Suprapubic skin (tissue), 4 donors: Measurements from ENCODE around the gene PRKG2. TPM values are rescaled to one million over a fixed set of nuclear protein-coding genes. Genes with fewer than 3 reads are reported as not detected.

Source experiments
- DNase-seq, 2 donors: peaks; one replicate each; pipeline ENCODE4 v3.0.0-alpha.2; 2019; ENCODE audit warnings: low spot score in 2 of 2
- H3K27ac ChIP-seq: fragments of 200-600 bp; sonication (generic); one replicate; pipeline ENCODE4 v1.5.1; 2019
- H3K27me3 ChIP-seq: fragments of 200-600 bp; sonication (generic); one replicate; pipeline ENCODE4 v1.5.1; 2019
- H3K36me3 ChIP-seq: fragments of 200-600 bp; sonication (generic); one replicate; pipeline ENCODE4 v1.5.1; 2019
- H3K4me1 ChIP-seq: fragments of 200-600 bp; sonication (generic); one replicate; pipeline ENCODE4 v1.5.1; 2019
- H3K4me3 ChIP-seq: fragments of 200-600 bp; sonication (generic); one replicate; pipeline ENCODE4 v1.5.1; 2019; ENCODE audit warnings: mild to moderate bottlenecking
- H3K9me3 ChIP-seq: fragments of 200-600 bp; sonication (generic); one replicate; pipeline ENCODE4 v1.5.1; 2019
- EP300 ChIP-seq: sonication (generic); formaldehyde crosslinking; IDR thresholded peaks from one replicate; pipeline ENCODE4 v1.6.1; 2017; ENCODE audit warnings: antibody characterized with exemption
- POLR2A ChIP-seq, 2 donors: fragments of 450-650 bp; IDR thresholded peaks; one replicate each; pipeline ENCODE4 v1.6.1; 2017; ENCODE audit warnings: antibody characterized with exemption in 2 of 2, mild to moderate bottlenecking in 2 of 2, moderate library complexity in 2 of 2
- POLR2AphosphoS5 ChIP-seq, 3 donors: sonication (generic); formaldehyde crosslinking; IDR thresholded peaks; one replicate each; pipeline ENCODE4 v1.6.1; 2017; ENCODE audit warnings: antibody characterized with exemption in 3 of 3
- WGBS: methylation state at CpG from one replicate; pipeline ENCODE4 v1.1.5; 2018; 5-methylcytosine and 5-hydroxymethylcytosine counted together
- total RNA-seq, 4 donors: library from RNA; depleted of rRNA; stranded (reverse); fragments of >200 nt; gene quantifications; one replicate each; pipeline ENCODE4 v1.1.0, GENCODE V29; 2016
- TF ChIP-seq, protein P1 (sequence below), 2 donors: fragments of 200-600 bp in 1 of 2; fragments of 450-650 bp in 1 of 2; sonication (generic) in 1 of 2; IDR thresholded peaks; one replicate each; pipeline ENCODE4 v1.5.1; 2016 to 2019; ENCODE audit warnings: antibody characterized with exemption in 2 of 2, mild to moderate bottlenecking in 1 of 2, moderate library complexity in 1 of 2

PRKG2 gene
- total RNA-seq, 4 donors from 2014 or later = 0.79 to 2.5 (median 1.7) TPM

DNA sequence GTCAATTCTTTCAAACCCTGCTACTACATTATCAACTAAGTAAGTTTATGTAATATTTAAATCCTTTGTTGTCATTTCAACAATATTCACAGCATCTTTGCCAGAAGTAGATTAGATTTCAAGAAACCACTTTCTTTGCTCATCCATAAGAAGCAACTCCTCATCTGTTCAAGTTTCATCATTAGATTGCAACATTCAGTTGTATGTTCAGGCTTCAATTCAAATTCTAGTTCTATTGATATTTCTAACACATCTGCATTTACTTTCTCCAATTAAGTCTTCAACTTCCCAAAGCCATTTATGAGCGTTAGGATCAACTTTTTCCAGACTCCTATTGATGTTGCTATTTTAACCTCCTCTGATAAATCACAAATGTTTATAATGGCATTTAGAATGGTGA lies 118.5 kb downstream of the PRKG2 start:
- no peak for DNase-seq

DNA sequence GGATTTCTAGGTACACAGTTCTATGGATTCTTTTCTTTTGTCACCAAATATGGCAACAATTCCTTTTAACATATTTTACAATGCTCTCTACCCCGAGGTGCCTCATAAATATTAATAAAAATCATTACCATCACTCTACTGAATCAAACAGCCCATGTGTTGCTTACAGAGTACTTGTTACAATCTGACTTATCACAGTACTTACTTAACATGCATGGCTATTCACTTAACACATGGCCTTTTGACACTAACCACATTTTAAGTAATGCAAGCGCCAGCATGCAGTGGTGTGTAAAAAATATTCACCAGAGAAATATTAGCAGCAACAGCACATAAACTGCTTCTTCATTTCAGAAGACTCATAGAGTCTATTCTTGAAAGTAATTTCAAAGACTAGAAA lies 119.6 kb downstream of the PRKG2 start:
- no peaks in the 10 kb centered on the region for H3K36me3 ChIP-seq
- H3K27ac ChIP-seq = no peak overlapping the region
- no peak overlapping the region for H3K4me3 ChIP-seq
- H3K27me3 ChIP-seq = no peaks in the 10 kb centered on the region
- no peaks in the 10 kb centered on the region for H3K4me1 ChIP-seq
- no peak for TF ChIP-seq POLR2A (IDR thresholded peaks at IDR 0.05)
- WGBS = 67% methylated on average over 2 of the region's 2 CpGs
- no peaks in the 10 kb centered on the region for H3K9me3 ChIP-seq
- no peak for DNase-seq

More for the DNA sequence above, 118.5 kb downstream of the PRKG2 start:
- no peak overlapping the region for H3K4me3 ChIP-seq
- H3K9me3 ChIP-seq = no peaks in the 10 kb centered on the region
- H3K4me1 ChIP-seq = no peaks in the 10 kb centered on the region
- no peak overlapping the region for H3K27ac ChIP-seq
- WGBS = 51% methylated on average over 1 of the region's 1 CpG
- H3K27me3 ChIP-seq = no peaks in the 10 kb centered on the region
- TF ChIP-seq EP300 = no peak
- no peak for TF ChIP-seq POLR2AphosphoS5 (IDR thresholded peaks at IDR 0.05)
- TF ChIP-seq, protein P1, sequence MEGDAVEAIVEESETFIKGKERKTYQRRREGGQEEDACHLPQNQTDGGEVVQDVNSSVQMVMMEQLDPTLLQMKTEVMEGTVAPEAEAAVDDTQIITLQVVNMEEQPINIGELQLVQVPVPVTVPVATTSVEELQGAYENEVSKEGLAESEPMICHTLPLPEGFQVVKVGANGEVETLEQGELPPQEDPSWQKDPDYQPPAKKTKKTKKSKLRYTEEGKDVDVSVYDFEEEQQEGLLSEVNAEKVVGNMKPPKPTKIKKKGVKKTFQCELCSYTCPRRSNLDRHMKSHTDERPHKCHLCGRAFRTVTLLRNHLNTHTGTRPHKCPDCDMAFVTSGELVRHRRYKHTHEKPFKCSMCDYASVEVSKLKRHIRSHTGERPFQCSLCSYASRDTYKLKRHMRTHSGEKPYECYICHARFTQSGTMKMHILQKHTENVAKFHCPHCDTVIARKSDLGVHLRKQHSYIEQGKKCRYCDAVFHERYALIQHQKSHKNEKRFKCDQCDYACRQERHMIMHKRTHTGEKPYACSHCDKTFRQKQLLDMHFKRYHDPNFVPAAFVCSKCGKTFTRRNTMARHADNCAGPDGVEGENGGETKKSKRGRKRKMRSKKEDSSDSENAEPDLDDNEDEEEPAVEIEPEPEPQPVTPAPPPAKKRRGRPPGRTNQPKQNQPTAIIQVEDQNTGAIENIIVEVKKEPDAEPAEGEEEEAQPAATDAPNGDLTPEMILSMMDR (IDR thresholded peaks at IDR 0.05) = no peak
- TF ChIP-seq POLR2A (IDR thresholded peaks at IDR 0.05) = no peak
- no peaks in the 10 kb centered on the region for H3K36me3 ChIP-seq

DNA sequence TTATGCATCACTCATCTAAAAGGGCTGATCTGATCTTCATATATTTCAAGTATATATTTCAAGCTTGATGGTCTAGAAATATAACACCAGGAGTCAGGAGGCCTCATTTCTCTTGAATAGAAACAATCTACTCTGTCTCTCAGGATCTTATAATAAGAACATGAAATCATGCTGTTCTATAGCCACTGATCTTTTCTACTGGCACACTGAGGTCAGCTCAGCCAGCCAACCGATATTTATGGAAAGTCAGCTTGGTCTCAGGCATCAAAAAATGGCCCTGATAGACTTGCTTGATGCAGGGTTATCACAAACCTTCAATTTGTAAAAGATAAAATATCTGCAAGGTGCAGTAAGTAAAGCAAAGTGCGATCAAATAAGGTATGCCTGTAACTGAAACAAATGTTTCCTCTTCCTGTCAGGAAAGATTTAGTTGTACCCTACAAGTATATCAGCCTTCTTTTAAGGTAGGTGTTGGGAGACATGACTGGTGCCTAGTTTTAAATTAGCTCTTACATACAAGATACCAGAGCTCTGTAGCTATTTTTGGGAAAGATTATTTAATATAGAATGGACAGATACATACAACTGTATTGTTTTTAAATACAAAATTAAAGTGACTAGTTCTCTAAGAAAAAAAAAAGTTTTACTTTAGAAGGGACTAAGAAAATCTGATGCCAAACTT lies 121.2 kb downstream of the PRKG2 start:
- Histone ChIP-seq H3K9me3 (no peaks in the 10 kb centered on the region), H3K4me3 (no peak overlapping the region), H3K4me1 (no peaks in the 10 kb centered on the region), H3K36me3 (no peaks in the 10 kb centered on the region), H3K27ac (no peak overlapping the region), H3K27me3 (no peaks in the 10 kb centered on the region)
- WGBS = 95% methylated on average over 2 of the region's 2 CpGs
- TF ChIP-seq EP300 (no peak), POLR2A (IDR thresholded peaks at IDR 0.05) (no peak), POLR2AphosphoS5 (IDR thresholded peaks at IDR 0.05) (no peak)
- TF ChIP-seq, protein P1 (IDR thresholded peaks at IDR 0.05) = no peak
- no peak for DNase-seq

DNA sequence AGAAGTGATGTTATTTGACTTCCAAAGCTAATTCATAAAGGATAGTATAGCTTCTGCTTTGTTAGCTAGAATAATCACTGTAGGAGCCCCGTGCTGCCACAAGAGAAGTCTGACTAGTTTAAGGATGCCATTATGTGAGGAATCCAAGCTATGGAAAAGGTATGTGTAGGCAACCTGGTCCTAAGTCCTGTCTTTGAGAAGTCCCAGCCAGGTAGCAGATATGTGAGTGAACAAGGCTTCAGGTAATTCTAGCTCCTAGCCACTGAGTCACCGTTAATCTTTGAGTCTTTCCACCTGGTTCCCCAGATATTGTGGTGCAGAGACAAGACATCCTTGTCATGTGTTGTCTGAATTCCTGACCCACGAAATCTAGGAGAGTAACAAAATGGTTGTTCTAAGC lies 129.0 kb downstream of the PRKG2 start:
- no peaks in the 10 kb centered on the region for H3K9me3 ChIP-seq
- no peaks in the 10 kb centered on the region for H3K4me1 ChIP-seq
- 89% methylated on average over 3 of the region's 3 CpGs for WGBS
- H3K4me3 ChIP-seq = no peak overlapping the region
- H3K27me3 ChIP-seq = no peaks in the 10 kb centered on the region
- TF ChIP-seq, protein P1 (IDR thresholded peaks at IDR 0.05) = no peak
- no peak for TF ChIP-seq EP300
- TF ChIP-seq POLR2A (IDR thresholded peaks at IDR 0.05) = no peak
- no peak for TF ChIP-seq POLR2AphosphoS5 (IDR thresholded peaks at IDR 0.05)
- no peak for DNase-seq
- no peaks in the 10 kb centered on the region for H3K36me3 ChIP-seq
- H3K27ac ChIP-seq = no peak overlapping the region

DNA sequence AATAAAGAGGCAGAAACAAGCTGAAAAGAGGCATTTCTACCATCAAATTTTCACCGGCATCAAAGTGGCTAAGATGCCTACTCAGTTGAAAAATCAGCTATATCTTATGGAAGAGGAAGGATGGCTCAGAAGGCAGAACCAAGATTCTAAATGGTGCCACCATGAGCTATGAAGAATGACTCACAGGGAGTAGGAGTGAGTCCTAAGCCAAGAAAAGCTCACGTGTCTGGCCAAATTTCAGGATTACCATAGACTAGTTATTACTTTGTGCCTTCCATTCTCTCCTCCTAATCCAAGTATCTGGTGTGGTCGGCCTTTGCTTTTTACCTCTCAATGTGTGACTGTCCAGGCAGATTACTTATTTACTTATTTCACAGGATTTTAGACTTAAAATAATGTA lies 129.7 kb downstream of the PRKG2 start:
- H3K9me3 ChIP-seq = no peaks in the 10 kb centered on the region
- H3K36me3 ChIP-seq = no peaks in the 10 kb centered on the region
- H3K4me3 ChIP-seq = no peak overlapping the region
- no peaks in the 10 kb centered on the region for H3K4me1 ChIP-seq
- no peak for DNase-seq
- no peak for TF ChIP-seq POLR2AphosphoS5 (IDR thresholded peaks at IDR 0.05)
- TF ChIP-seq EP300 = no peak
- no peak for TF ChIP-seq POLR2A (IDR thresholded peaks at IDR 0.05)
- TF ChIP-seq, protein P1 (IDR thresholded peaks at IDR 0.05) = no peak
- H3K27me3 ChIP-seq = no peaks in the 10 kb centered on the region
- 52% methylated on average over 3 of the region's 3 CpGs for WGBS
- no peak overlapping the region for H3K27ac ChIP-seq

DNA sequence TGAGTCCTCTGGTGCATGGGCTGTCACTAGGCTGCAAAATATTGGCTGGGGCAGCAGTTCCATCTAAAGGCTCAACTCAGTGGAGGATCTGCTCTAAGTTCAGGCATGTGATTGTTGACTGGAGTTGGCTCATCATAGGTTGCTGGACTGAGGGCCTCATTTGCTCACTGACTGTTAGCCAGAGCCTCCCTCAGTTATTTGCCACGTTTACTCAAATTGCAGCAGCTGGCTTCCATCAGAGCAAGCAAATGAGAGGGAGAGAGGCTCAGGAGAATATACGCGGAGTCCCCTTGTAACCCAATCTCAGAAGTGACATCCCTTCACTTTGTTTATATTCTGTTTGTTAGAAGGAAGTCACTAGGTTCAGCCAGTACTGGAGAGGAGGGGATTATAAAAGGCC lies 130.4 kb downstream of the PRKG2 start:
- TF ChIP-seq POLR2A (IDR thresholded peaks at IDR 0.05) = no peak
- TF ChIP-seq, protein P1 (IDR thresholded peaks at IDR 0.05) = no peak
- TF ChIP-seq EP300 = no peak
- no peak for TF ChIP-seq POLR2AphosphoS5 (IDR thresholded peaks at IDR 0.05)
- no peaks in the 10 kb centered on the region for H3K4me1 ChIP-seq
- 51% methylated on average over 3 of the region's 3 CpGs for WGBS

More for the DNA sequence above, 130.4 kb downstream of the PRKG2 start:
- Histone ChIP-seq H3K4me3 (no peak overlapping the region), H3K9me3 (no peaks in the 10 kb centered on the region), H3K27ac (no peak overlapping the region), H3K27me3 (no peaks in the 10 kb centered on the region), H3K36me3 (no peaks in the 10 kb centered on the region)
- DNase-seq = no peak
